LNCaP clone FGC (cell line): ENCODE measurements around the gene TMEM131.

ENCODE experiments used
- DNase-seq: peaks from one replicate; pipeline ENCODE4 v3.0.0-alpha.2; 2011; ENCODE audit warnings: low read depth
- H3K4me3 ChIP-seq: 2 replicates; pipeline ENCODE4 v1.5.1; 2011; ENCODE audit warnings: mild to moderate bottlenecking, low read depth, low read length, control low read depth
- CTCF ChIP-seq: IDR thresholded peaks from 2 replicates; pipeline ENCODE4 v1.5.1; 2012; ENCODE audit warnings: mild to moderate bottlenecking; ENCODE audit not compliant: control insufficient read depth, insufficient read depth; ENCODE audit errors: extremely low read depth

Gene TMEM131

GRCh38 chr2:97751752-97752151, 244.0 kb downstream of the TMEM131 start:
- no peak for DNase-seq
- no peak overlapping the region for H3K4me3 ChIP-seq
- TF ChIP-seq CTCF = no peak

GRCh38 chr2:97750017-97750416, 245.7 kb downstream of the TMEM131 start:
- no peak for TF ChIP-seq CTCF
- no peak for DNase-seq
- no peak overlapping the region for H3K4me3 ChIP-seq

GRCh38 chr2:97749581-97749980, 246.2 kb downstream of the TMEM131 start:
- no peak for DNase-seq

GRCh38 chr2:97747716-97748115, 248.0 kb downstream of the TMEM131 start:
- TF ChIP-seq CTCF = no peak
- H3K4me3 ChIP-seq = no peak overlapping the region
- no peak for DNase-seq

More at GRCh38 chr2:97749581-97749980, 246.2 kb downstream of the TMEM131 start:
- no peak for TF ChIP-seq CTCF
- no peak overlapping the region for H3K4me3 ChIP-seq

GRCh38 chr2:97747285-97747684, 248.5 kb downstream of the TMEM131 start:
- no peak for TF ChIP-seq CTCF
- no peak overlapping the region for H3K4me3 ChIP-seq
- DNase-seq = no peak

DNA sequence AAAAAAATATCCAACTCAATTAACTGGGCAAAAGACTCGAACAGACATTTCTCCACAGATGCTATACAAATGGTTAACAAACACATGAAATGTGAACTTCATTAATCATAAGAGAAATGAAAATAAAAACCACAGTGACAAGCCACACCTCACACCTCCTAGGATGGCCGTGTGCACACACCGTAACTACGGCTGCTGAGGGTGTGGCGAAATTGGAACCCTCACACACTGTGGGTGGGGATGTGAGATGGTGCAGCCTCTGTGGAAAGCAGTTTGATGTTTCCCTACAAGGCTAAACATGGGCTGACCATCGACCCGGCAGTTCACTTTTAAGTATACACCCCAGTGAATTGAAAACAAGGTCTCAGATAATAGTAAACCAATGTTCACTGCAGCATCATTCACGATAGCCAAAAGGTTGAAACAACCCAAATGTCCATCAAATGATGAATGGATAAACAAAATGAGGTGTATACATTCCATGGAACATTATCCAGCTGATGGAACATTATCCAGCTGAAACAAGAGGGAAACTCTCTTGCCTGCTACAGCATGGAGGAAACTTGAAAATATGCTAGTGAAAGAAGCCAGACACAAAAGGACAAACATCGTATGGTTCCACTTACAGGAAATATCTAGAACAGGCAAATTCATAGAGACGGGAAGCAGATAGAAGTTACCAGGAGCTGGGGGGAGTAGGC, 250.1 kb downstream of the TMEM131 start:
- TF ChIP-seq CTCF = no peak
- no peak overlapping the region for H3K4me3 ChIP-seq
- no peak for DNase-seq

- TF ChIP-seq CTCF = no peak
- no peak for DNase-seq
- no peak overlapping the region for H3K4me3 ChIP-seq
These were observed 251.8 kb downstream of the TMEM131 start for GRCh38 chr2:97743913-97744312.
